GM12874 (cell line): ENCODE results near the gene GLIPR2.

Source experiments
- TF ChIP-seq, protein P1 (sequence below): IDR thresholded peaks from 2 replicates; pipeline ENCODE4 v1.5.1; 2011; ENCODE audit warnings: low read depth, mild to moderate bottlenecking, control low read depth, low read length, moderate library complexity; ENCODE audit not compliant: insufficient read depth

The GLIPR2 gene

DNA sequence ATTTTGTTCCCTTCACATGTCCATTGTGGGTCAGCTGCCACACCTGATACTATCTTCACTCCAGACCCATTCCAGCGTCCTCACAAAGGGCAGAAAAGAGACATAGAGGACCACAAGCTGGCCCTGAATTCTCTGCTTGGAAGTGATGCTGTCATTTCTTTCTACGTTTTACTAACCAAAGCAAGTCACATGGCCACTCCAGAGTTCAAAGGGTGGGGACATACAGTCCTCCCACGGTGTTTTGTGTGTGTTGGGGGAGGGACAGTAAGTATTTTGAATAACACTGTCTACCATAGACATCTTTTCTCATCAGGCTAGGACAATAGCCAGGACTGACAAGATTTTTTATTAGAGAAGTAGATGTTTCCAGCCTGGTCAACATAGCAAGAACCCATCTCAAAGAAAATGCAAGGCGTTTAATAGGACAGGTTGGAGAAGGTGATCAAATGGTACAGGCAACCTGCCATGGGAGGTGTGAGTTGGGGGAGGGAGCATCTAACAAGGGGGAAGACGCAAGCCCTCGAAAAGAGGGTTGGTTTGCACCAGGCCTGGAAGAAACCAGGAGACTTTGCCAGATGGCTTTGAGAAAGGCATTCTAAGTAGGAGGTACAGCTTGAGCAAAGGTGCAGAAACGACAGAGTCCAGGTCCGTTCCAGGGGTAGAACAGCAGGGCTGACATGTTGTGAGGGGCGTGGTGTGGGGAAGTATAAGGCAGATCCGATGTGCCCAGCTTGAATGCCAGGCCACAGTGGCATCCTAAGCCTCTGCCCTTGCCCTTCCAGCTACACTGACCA, 11.3 kb upstream of the GLIPR2 start:
- TF ChIP-seq, protein P1, sequence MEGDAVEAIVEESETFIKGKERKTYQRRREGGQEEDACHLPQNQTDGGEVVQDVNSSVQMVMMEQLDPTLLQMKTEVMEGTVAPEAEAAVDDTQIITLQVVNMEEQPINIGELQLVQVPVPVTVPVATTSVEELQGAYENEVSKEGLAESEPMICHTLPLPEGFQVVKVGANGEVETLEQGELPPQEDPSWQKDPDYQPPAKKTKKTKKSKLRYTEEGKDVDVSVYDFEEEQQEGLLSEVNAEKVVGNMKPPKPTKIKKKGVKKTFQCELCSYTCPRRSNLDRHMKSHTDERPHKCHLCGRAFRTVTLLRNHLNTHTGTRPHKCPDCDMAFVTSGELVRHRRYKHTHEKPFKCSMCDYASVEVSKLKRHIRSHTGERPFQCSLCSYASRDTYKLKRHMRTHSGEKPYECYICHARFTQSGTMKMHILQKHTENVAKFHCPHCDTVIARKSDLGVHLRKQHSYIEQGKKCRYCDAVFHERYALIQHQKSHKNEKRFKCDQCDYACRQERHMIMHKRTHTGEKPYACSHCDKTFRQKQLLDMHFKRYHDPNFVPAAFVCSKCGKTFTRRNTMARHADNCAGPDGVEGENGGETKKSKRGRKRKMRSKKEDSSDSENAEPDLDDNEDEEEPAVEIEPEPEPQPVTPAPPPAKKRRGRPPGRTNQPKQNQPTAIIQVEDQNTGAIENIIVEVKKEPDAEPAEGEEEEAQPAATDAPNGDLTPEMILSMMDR, result no peak

DNA sequence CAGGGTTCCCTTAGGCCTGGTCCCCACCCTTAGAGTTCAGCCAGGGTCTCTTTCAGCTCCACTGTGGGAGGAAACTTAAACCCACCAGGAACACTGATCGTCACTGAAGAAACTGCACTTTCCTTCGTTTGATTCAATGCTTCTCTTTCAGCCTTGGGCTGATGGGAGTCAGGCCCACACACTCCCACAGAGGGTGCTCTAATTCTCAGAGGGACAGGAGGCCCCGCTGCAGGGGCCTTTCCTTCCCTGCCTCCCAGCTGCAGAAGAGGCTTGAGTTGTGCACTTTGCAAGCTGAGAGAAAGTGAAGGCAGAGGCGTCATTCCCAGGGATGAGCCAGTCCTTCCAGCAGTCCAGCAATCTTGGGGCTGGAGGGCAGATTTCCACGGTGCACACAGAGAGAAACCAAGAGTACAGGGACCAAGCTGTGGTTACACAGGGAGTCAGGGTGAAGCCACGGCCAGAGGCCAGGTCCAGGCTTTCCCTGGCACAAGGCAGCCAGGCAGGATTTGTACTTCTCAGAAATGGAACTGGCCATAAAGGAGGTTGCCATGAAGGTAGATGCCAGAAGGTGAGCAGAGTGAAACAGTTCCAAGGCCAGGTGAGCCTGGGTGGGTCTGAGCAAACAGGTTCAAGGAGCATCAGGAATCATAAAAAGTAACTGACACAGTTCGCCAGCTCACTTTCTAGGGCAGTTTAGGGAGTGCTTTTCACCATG, 10.4 kb upstream of the GLIPR2 start:
- TF ChIP-seq, protein P1, result no peak

DNA sequence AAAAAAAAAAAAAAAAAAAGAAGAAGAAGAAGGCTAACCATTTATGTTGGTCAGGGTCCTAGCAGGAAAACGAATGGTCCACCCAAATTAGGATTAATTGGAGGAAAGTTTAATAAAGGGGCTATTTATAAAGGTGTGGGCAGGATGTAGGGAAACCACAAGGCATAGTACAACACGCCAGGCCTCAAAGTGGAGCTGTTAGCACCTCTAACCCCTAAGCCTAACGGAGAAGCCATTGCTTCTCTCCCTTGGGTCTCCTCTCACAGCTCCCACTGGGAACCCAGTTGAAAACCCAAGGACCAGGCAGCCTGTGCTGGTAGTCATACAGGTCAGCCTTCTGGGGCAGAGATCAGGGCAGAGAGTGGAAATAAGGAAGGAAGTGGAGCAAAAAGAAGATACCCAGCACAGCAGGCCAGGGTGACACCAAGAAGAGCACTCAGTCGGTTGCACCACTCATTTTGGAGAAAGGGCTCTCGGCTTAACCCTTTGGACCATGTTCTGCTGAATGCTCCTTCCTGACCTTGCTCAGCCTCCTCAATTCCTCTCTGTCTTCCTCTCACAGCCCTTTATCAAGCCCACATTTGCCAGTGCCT, 8.8 kb upstream of the GLIPR2 start:
- TF ChIP-seq, protein P1, result no peak

DNA sequence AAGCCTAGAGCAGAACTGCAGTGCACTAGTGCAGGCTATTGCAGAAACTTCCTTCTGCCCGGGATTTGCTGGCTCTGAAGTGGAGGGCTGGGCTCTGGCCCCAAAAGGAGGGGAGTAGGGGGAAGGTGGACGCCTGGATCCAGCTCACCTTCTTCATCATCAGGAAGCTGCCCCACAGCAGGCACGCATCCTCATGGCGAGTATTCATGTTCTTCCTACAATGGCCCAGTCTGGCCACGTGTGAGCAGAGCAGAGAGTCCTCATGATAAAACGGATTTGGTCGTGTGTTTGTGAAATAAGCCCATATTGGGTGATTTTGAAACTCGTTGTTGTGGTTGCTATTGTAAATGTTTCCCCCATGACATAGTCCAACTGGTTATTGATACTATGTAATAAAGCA, 8.2 kb upstream of the GLIPR2 start:
- TF ChIP-seq, protein P1, result no peak

DNA sequence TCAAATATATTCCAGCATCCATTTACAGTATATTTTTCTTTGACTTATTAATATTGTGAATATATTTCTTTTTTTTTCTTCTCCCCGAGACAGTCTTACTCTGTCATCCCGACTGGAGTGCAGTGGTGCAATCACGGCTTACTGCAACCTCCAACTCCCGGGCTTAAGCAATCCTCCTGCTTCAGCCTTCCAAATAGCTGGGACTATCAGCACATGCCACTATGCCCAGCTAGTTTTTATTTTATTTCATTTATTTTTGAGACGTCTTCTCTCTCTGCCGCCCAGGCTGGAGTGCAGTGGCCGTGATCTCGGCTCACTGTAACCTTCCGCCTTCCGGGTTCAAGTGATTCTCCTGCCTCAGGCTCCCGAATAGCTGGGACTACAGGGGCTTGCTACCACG, 7.4 kb upstream of the GLIPR2 start:
- TF ChIP-seq, protein P1, result no peak

DNA sequence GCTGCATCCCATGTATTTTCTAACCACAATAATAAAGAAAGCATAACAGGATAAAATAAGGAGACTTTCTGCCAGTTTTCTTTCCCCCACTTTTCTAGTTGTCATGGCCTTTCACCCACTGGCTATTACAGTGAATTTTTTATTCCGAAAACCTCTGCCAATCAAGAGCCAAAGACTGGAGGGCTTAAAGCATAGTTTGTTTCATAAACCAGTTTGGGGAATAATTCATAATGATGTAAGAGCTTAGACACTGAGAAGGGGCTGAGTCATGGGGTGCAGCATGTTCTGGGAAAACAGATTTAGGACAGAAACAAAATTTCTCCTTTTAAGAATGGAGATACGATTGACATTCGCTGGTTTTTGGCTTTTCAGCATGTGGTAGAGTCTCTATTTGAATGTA, 4.4 kb upstream of the GLIPR2 start:
- TF ChIP-seq, protein P1, result no peak

DNA sequence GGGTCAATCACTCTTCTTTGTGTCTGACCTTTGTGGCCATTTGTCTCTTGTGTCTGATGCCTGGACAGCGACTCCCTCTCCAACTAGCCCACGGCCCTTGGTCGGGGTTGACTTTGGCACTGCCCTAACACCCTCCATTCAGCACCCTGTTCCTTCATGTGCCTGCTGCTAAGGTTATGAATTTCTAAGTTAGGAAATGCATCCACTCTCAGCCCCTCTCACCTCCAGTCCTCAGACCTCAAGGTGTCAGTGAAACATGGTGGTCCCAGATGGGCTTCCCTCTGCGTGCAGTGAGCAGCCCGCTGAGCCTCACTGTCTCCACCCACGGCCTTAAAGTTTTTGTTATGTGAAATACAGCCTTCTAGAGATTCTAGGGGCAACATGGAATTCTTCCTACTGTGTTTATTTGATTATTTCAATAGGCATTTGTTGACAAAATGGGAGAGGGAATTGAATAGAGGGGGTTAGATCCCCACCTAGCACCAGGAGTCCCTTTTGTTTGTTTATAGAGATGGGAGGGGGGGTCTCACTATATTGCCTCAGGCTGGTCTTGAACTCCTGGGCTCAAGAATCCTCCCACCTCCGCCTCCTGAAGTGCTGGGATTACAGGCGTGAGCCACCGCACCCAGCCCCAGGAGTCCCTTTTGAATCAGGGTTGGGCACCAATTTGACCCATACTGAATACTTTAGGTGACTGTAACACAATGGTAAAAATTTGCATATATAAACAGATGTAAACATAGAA, 1.6 kb upstream of the GLIPR2 start:
- TF ChIP-seq, protein P1, result no peak
